ENCODE results near the gene ERBB2. TPM values are rescaled to one million over a fixed set of nuclear protein-coding genes. Genes with fewer than 3 reads are reported as not detected.

Gene ERBB2
- total RNA-seq, 2 donors from 2014 or later, result 73.5 to 85.5 TPM

- H3K9me3 ChIP-seq, result no peaks in the 10 kb centered on the region
- no peaks in the 10 kb centered on the region for H3K27me3 ChIP-seq
- DNase-seq (ENCODE audit: low spot score), result no peak
- H3K36me3 ChIP-seq, result peaks cover 7% of the 10 kb centered on the region
- H3K4me1 ChIP-seq, result peaks cover 0 to 44% of the 10 kb centered on the region in 2 donors
- TF ChIP-seq CTCF (IDR thresholded peaks at IDR 0.05), result peak; percentile 66 to 78
- H3K27ac ChIP-seq, result no peak overlapping the region
- H3K4me3 ChIP-seq, result no peak overlapping the region
Observed at GRCh38 chr17:39653662-39654331, 46.1 kb upstream of the ERBB2 start.

GRCh38 chr17:39655105-39655504 lies 44.8 kb upstream of the ERBB2 start:
- H3K4me1 ChIP-seq, result peaks cover 0 to 57% of the 10 kb centered on the region in 2 donors
- no peak overlapping the region for H3K4me3 ChIP-seq
- no peak for TF ChIP-seq CTCF (IDR thresholded peaks at IDR 0.05)
- H3K27ac ChIP-seq, result no peak overlapping the region
- H3K9me3 ChIP-seq, result no peaks in the 10 kb centered on the region
- peaks cover 8% of the 10 kb centered on the region for H3K36me3 ChIP-seq
- DNase-seq (ENCODE audit: low spot score), result no peak
- H3K27me3 ChIP-seq, result no peaks in the 10 kb centered on the region

GRCh38 chr17:39658346-39658745 lies 41.5 kb upstream of the ERBB2 start:
- DNase-seq (ENCODE audit: low spot score), result no peak
- Histone ChIP-seq H3K9me3 (no peaks in the 10 kb centered on the region), H3K27me3 (no peaks in the 10 kb centered on the region), H3K4me1 (peaks cover 0 to 71% of the 10 kb centered on the region in 2 donors), H3K36me3 (peaks cover 25% of the 10 kb centered on the region), H3K4me3 (no peak overlapping the region), H3K27ac (peak overlapping the region; percentile 89 to 96)
- TF ChIP-seq CTCF (IDR thresholded peaks at IDR 0.05), result no peak

- Histone ChIP-seq H3K4me1 (peaks cover 0 to 71% of the 10 kb centered on the region in 2 donors), H3K27ac (peak overlapping the region; percentile 89 to 96), H3K27me3 (no peaks in the 10 kb centered on the region), H3K9me3 (no peaks in the 10 kb centered on the region), H3K4me3 (no peak overlapping the region), H3K36me3 (peaks cover 25% of the 10 kb centered on the region)
- no peak for DNase-seq (ENCODE audit: low spot score)
- no peak for TF ChIP-seq CTCF (IDR thresholded peaks at IDR 0.05)
Observed at GRCh38 chr17:39658760-39659159, 41.1 kb upstream of the ERBB2 start.

GRCh38 chr17:39659279-39660010 lies 40.4 kb upstream of the ERBB2 start:
- Histone ChIP-seq H3K27me3 (no peaks in the 10 kb centered on the region), H3K27ac (peak overlapping the region; percentile 89 to 96), H3K4me3 (no peak overlapping the region), H3K4me1 (peaks cover 0 to 71% of the 10 kb centered on the region in 2 donors), H3K9me3 (no peaks in the 10 kb centered on the region), H3K36me3 (peaks cover 25% of the 10 kb centered on the region)
- no peak for DNase-seq (ENCODE audit: low spot score)
- no peak for TF ChIP-seq CTCF (IDR thresholded peaks at IDR 0.05)

All from right atrium auricular region (tissue), 2 donors.